ENCODE results near the gene CELF5.
A peak's percentile ranks its signal among the peaks of the same experiment; 100 is the strongest.

GRCh38 chr19:3178377-3178972 is 46.0 kb upstream of the CELF5 start, which contains the start of gene S1PR4:
- TF ChIP-seq CTCF (IDR thresholded peaks at IDR 0.05) (peak in 1 of 5 experiments; percentile 9), EP300 (IDR thresholded peaks at IDR 0.05; ENCODE audit: low read depth) (no peak)

Measured in transverse colon (tissue), 3 donors.